ENCODE measurements around the gene KIAA0586. TPM values are rescaled to one million over a fixed set of nuclear protein-coding genes. Genes with fewer than 3 reads are reported as not detected.

The KIAA0586 gene
- total and polyA plus RNA-seq, 2 of the 4 experiments (the other 2 are of a cell fraction) = 9.4 to 36.7 TPM

GRCh38 chr14:58430156-58430555 lies 2.6 kb downstream of the KIAA0586 start:
- Histone ChIP-seq H3K4me3 (ENCODE audit: insufficient read depth, low read depth, low read length) (no peak overlapping the region), H2BK15ac (ENCODE audit: low read depth, low read length) (no peak overlapping the region), H3K9ac (ENCODE audit: low read depth, low read length) (no peak overlapping the region), H4K5ac (ENCODE audit: low read depth, low read length) (no peak overlapping the region), H3K36me3 (ENCODE audit: control insufficient read depth, insufficient read depth, low read length) (peaks cover 10% of the 10 kb centered on the region; the same call in 1 of the 2 replicates), H3K56ac (ENCODE audit: extremely low read depth, insufficient read depth, low read length) (no peak overlapping the region), H3K79me1 (ENCODE audit: low read depth in 1 of 2, low read length in 2 of 2) (peaks cover 6 to 12% of the 10 kb centered on the region in 2 experiments; a peak in 3 of 4 replicates), H3K4me2 (ENCODE audit: low read depth, low read length) (no peak overlapping the region), H3K9me3 (ENCODE audit: control insufficient read depth, insufficient read depth, low read length) (no peaks in the 10 kb centered on the region), H3K9me1 (ENCODE audit: insufficient read depth, low read length) (no peaks in the 10 kb centered on the region), H3K27me3 (ENCODE audit: control insufficient read depth, insufficient read depth, low read length) (no peaks in the 10 kb centered on the region), H3K14ac (replicated peaks; ENCODE audit: low read depth, low read length) (no peak overlapping the region), H4K8ac (ENCODE audit: low read depth in 2 of 2, low read length in 2 of 2) (no peak overlapping the region), H2BK5ac (ENCODE audit: low read depth, low read length, poor library complexity, severe bottlenecking) (no peak overlapping the region), H2AK5ac (ENCODE audit: low read depth, low read length) (no peak overlapping the region), H3K4ac (ENCODE audit: low read depth, low read length) (no peak overlapping the region), H2AK9ac (replicated peaks; ENCODE audit: low read depth, low read length, poor library complexity) (no peak overlapping the region), H4K20me1 (ENCODE audit: insufficient read depth, low read length) (no peaks in the 10 kb centered on the region), H3K27ac (ENCODE audit: insufficient read depth, low read length) (no peak overlapping the region), H3K4me1 (ENCODE audit: control insufficient read depth, insufficient read depth, low read length) (no peaks in the 10 kb centered on the region), H2AFZ (replicated peaks; ENCODE audit: low read length, poor library complexity) (no peak overlapping the region), H3K23ac (ENCODE audit: low read depth, low read length) (no peak overlapping the region), H3K18ac (ENCODE audit: low read depth, low read length) (no peak overlapping the region), H2BK120ac (ENCODE audit: low read depth, low read length) (no peak overlapping the region), H2BK20ac (ENCODE audit: low read depth, low read length) (no peak overlapping the region), H4K91ac (ENCODE audit: insufficient read depth, low read depth, low read length) (no peak overlapping the region)
- ChIA-PET CTCF (no interaction called here), POLR2A (ENCODE audit: unreplicated experiment) (no interaction called here)
- no peak for ATAC-seq (ENCODE audit: low read depth)
- dilution Hi-C loops (cut with HindIII; ENCODE audit: low sequenced_read_pairs, unreplicated experiment) (no loop called here), intact Hi-C loops (cut with micrococcal nuclease) (no loop called here), in situ Hi-C loops (cut with MboI; ENCODE audit: low sequenced_read_pairs) (no loop called here)
- BruUV-seq (replicated peaks) = no TSS peak
- DNase-seq = peak; percentile 82
- TF ChIP-seq RCOR1 (IDR thresholded peaks at IDR 0.05; ENCODE audit: insufficient replicate concordance, low read length) (no peak), MXI1 (IDR thresholded peaks at IDR 0.05; ENCODE audit: borderline replicate concordance, low read depth, low read length) (no peak), CTCF (conservative IDR thresholded peaks at IDR 0.05; ENCODE audit: low read depth, low read length) (no peak), USF2 (IDR thresholded peaks at IDR 0.05; ENCODE audit: low read depth, low read length) (no peak), CEBPB (IDR thresholded peaks at IDR 0.05; ENCODE audit: low read depth, low read length) (peak; percentile 82), POLR2A (IDR thresholded peaks at IDR 0.05; ENCODE audit: low read depth, low read length) (no peak), SMC3 (IDR thresholded peaks at IDR 0.05; ENCODE audit: low read depth, low read length) (no peak), FOS (IDR thresholded peaks at IDR 0.05; ENCODE audit: low read depth, low read length) (peak; percentile 72)
- WGBS, 2 experiments (ENCODE audit: extremely low coverage in 2 of 2, insufficient read length in 1 of 2) = no CpG with 5 or more reads among the region's 1 CpG

All from IMR-90 (cell line).